ENCODE measurements around the gene AOPEP. TPM values are rescaled to one million over a fixed set of nuclear protein-coding genes. Genes with fewer than 3 reads are reported as not detected.

AOPEP gene
- total and polyA plus RNA-seq, 2 donors (not counting 3 experiments of a cell fraction or from before 2014, with no cell fraction given) = 20.2 to 41.6 TPM

GRCh38 chr9:94950040-94950578 is 223.6 kb downstream of the AOPEP start:
- POLR2A ChIA-PET = interaction anchor here (0.6 to 0.9 kb wide), 2 partner anchors 21 to 121 kb away, joined by 3 to 6 read pairs; no protein-coding TSS in a partner anchor
- no peak overlapping the region for H3K27ac ChIP-seq (ENCODE audit: insufficient read depth, low read depth, low read length)
- no peak for FAIRE-seq

More at GRCh38 chr9:94950040-94950578, 223.6 kb downstream of the AOPEP start:
- Histone ChIP-seq H3K27me3 (ENCODE audit: control insufficient read depth in 2 of 2, insufficient read depth in 2 of 2, low read length in 2 of 2) (no peaks in the 10 kb centered on the region), H3K4me2 (ENCODE audit: insufficient read depth, low read length) (no peak overlapping the region), H3K9ac (replicated peaks; ENCODE audit: extremely low read depth, insufficient read depth, low read length) (no peak overlapping the region), H3K36me3 (ENCODE audit: control insufficient read depth in 2 of 2, extremely low read depth in 1 of 2, insufficient read depth in 2 of 2, low read length in 2 of 2) (no peaks in the 10 kb centered on the region), H3K9me1 (replicated peaks; ENCODE audit: control insufficient read depth, extremely low read depth, insufficient read depth, low read length) (no peaks in the 10 kb centered on the region), H3K9me3 (replicated peaks; ENCODE audit: control insufficient read depth, insufficient read depth, low read length) (no peaks in the 10 kb centered on the region), H3K79me2 (ENCODE audit: control insufficient read depth, insufficient read depth, low read length) (no peaks in the 10 kb centered on the region), H4K20me1 (replicated peaks; ENCODE audit: control insufficient read depth, extremely low read depth, insufficient read depth, low read length) (no peaks in the 10 kb centered on the region), H3K4me3 (replicated peaks in 1 of 3; ENCODE audit: insufficient read depth in 1 of 3, low read depth in 1 of 3, low read length in 3 of 3) (no peak overlapping the region), H2AFZ (ENCODE audit: low read depth, low read length) (no peak overlapping the region), H3K4me1 (ENCODE audit: control insufficient read depth, extremely low read depth, insufficient read depth, low read length) (peaks cover 28% of the 10 kb centered on the region)
- no peak for TF ChIP-seq MAX (IDR thresholded peaks at IDR 0.05; ENCODE audit: insufficient read depth, insufficient read length)
- no peak for TF ChIP-seq GATA2 (IDR thresholded peaks at IDR 0.05; ENCODE audit: insufficient read depth, insufficient read length, low read depth, low read length)
- no peak for TF ChIP-seq JUN (IDR thresholded peaks at IDR 0.05; ENCODE audit: borderline replicate concordance, insufficient read depth, insufficient read length, low read depth)
- TF ChIP-seq POLR2AphosphoS5 (IDR thresholded peaks at IDR 0.05; ENCODE audit: insufficient read depth, low read depth, low read length) = no peak
- TF ChIP-seq MYC (IDR thresholded peaks at IDR 0.05; ENCODE audit: low read depth, low read length) = no peak
- TF ChIP-seq CTCF (IDR thresholded peaks at IDR 0.05; ENCODE audit: extremely low read depth in 1 of 2, insufficient read depth in 1 of 2, low read depth in 1 of 2, low read length in 2 of 2) = no peak
- no peak for TF ChIP-seq POLR2A (IDR thresholded peaks at IDR 0.05; ENCODE audit: low read depth, low read length)
- TF ChIP-seq EZH2 (IDR thresholded peaks at IDR 0.05; ENCODE audit: borderline replicate concordance, low read depth, low read length, severe bottlenecking) = no peak
- no peak for TF ChIP-seq FOS (IDR thresholded peaks at IDR 0.05; ENCODE audit: borderline replicate concordance, insufficient read depth, low read length)
- no peak for DNase-seq (ENCODE audit: low read depth, low spot score)
- BruUV-seq (replicated peaks) = no TSS peak
- CTCF ChIA-PET = interaction anchor here (1.3 to 2.2 kb wide), 4 partner anchors 9 to 178 kb away, joined by 3 to 7 read pairs (median 4); no protein-coding TSS in a partner anchor
- dilution Hi-C loops (cut with MboI; ENCODE audit: extremely low pct_ligation_motif_present, low sequenced_read_pairs) (no loop called here), intact Hi-C loops (cut with micrococcal nuclease) (loop anchor here (5.0 kb wide), 1 partner anchor 83 kb away; no protein-coding TSS in a partner anchor)

Measured in endothelial cell of umbilical vein (primary cell).